Measurements from ENCODE around the gene MTX1.
"Not testable (repeated sequence)": the region's sequence is repeated elsewhere in the genome, so short reads cannot be mapped to it uniquely, and the experiment has no call there.

Gene MTX1

GRCh38 chr1:155212051-155212440 lies 3.6 kb downstream of the MTX1 start:
- not testable (repeated sequence) for H3K4me3 ChIP-seq (ENCODE audit: low read length, poor library complexity, severe bottlenecking); H3K9ac ChIP-seq (ENCODE audit: low read depth, low read length, poor library complexity, severe bottlenecking); H3K9me2 ChIP-seq (replicated peaks; ENCODE audit: low read depth, low read length); H3K36me3 ChIP-seq (ENCODE audit: insufficient read depth, low read length); H3K4me2 ChIP-seq (ENCODE audit: low read depth, low read length, poor library complexity, severe bottlenecking); H2AFZ ChIP-seq (ENCODE audit: low read length); H3K27me3 ChIP-seq (ENCODE audit: insufficient read depth, low read length, poor library complexity, severe bottlenecking); H3F3A ChIP-seq (ENCODE audit: low read depth); H4K20me1 ChIP-seq (ENCODE audit: insufficient read depth, low read length, poor library complexity, severe bottlenecking); H3K9me3 ChIP-seq (ENCODE audit: insufficient read depth, low read depth, low read length)
- peaks cover 26% of the 10 kb centered on the region for H3K4me1 ChIP-seq (ENCODE audit: insufficient read depth, low read length, poor library complexity, severe bottlenecking)
- H3K79me2 ChIP-seq (ENCODE audit: insufficient read depth, low read length) = peaks cover 16% of the 10 kb centered on the region

GRCh38 chr1:155214702-155215101 lies 6.2 kb downstream of the MTX1 start:
- peaks cover 20% of the 10 kb centered on the region for H3K4me1 ChIP-seq (ENCODE audit: insufficient read depth, low read length, poor library complexity, severe bottlenecking)
- H3K4me2 ChIP-seq (ENCODE audit: low read depth, low read length, poor library complexity, severe bottlenecking); H3K9me2 ChIP-seq (replicated peaks; ENCODE audit: low read depth, low read length); H3K36me3 ChIP-seq (ENCODE audit: insufficient read depth, low read length); H3F3A ChIP-seq (ENCODE audit: low read depth); H4K20me1 ChIP-seq (ENCODE audit: insufficient read depth, low read length, poor library complexity, severe bottlenecking); H3K4me3 ChIP-seq (ENCODE audit: low read length, poor library complexity, severe bottlenecking); H2AFZ ChIP-seq (ENCODE audit: low read length); H3K79me2 ChIP-seq (ENCODE audit: insufficient read depth, low read length); H3K27me3 ChIP-seq (ENCODE audit: insufficient read depth, low read length, poor library complexity, severe bottlenecking); H3K9ac ChIP-seq (ENCODE audit: low read depth, low read length, poor library complexity, severe bottlenecking); H3K9me3 ChIP-seq (ENCODE audit: insufficient read depth, low read depth, low read length): not testable (repeated sequence)

- Histone ChIP-seq H2AFZ (ENCODE audit: low read length) (peak overlapping the region; percentile 80), H3K4me2 (ENCODE audit: low read depth, low read length, poor library complexity, severe bottlenecking) (peak overlapping the region; percentile 75), H3K36me3 (ENCODE audit: insufficient read depth, low read length) (no peaks in the 10 kb centered on the region)
These were observed 10.5 kb downstream of the MTX1 start for GRCh38 chr1:155218854-155219591.

GRCh38 chr1:155219592-155220031 lies 11.1 kb downstream of the MTX1 start:
- Histone ChIP-seq H3K79me2 (ENCODE audit: insufficient read depth, low read length) (peaks cover 8% of the 10 kb centered on the region; the same call in 1 of the 2 replicates), H3K9me3 (ENCODE audit: insufficient read depth, low read depth, low read length) (no peaks in the 10 kb centered on the region), H3K9me2 (replicated peaks; ENCODE audit: low read depth, low read length) (no peaks in the 10 kb centered on the region), H3K9ac (ENCODE audit: low read depth, low read length, poor library complexity, severe bottlenecking) (peak overlapping the region; percentile 52), H3K4me1 (ENCODE audit: insufficient read depth, low read length, poor library complexity, severe bottlenecking) (peaks cover 15% of the 10 kb centered on the region), H4K20me1 (ENCODE audit: insufficient read depth, low read length, poor library complexity, severe bottlenecking) (no peaks in the 10 kb centered on the region), H3F3A (ENCODE audit: low read depth) (no peaks in the 10 kb centered on the region), H3K27me3 (ENCODE audit: insufficient read depth, low read length, poor library complexity, severe bottlenecking) (no peaks in the 10 kb centered on the region), H3K36me3 (ENCODE audit: insufficient read depth, low read length) (no peaks in the 10 kb centered on the region), H3K4me2 (ENCODE audit: low read depth, low read length, poor library complexity, severe bottlenecking) (peak overlapping the region; percentile 75), H3K4me3 (ENCODE audit: low read length, poor library complexity, severe bottlenecking) (peak overlapping the region; percentile 54), H2AFZ (ENCODE audit: low read length) (peak overlapping the region; percentile 80)
- TF ChIP-seq CTCF (conservative IDR thresholded peaks at IDR 0.05; ENCODE audit: low read length) = no peak
- TF ChIP-seq EZH2phosphoT487 (IDR thresholded peaks at IDR 0.05; ENCODE audit: borderline replicate concordance) = no peak

More at GRCh38 chr1:155218854-155219591, 10.5 kb downstream of the MTX1 start:
- H3K9me2 ChIP-seq (replicated peaks; ENCODE audit: low read depth, low read length) = no peaks in the 10 kb centered on the region
- peaks cover 4% of the 10 kb centered on the region; the same call in 1 of the 2 replicates for H3K79me2 ChIP-seq (ENCODE audit: insufficient read depth, low read length)
- H3K27me3 ChIP-seq (ENCODE audit: insufficient read depth, low read length, poor library complexity, severe bottlenecking) = no peaks in the 10 kb centered on the region
- H3K9ac ChIP-seq (ENCODE audit: low read depth, low read length, poor library complexity, severe bottlenecking) = peak overlapping the region; percentile 52
- H3K9me3 ChIP-seq (ENCODE audit: insufficient read depth, low read depth, low read length) = no peaks in the 10 kb centered on the region
- peak overlapping the region; percentile 54 for H3K4me3 ChIP-seq (ENCODE audit: low read length, poor library complexity, severe bottlenecking)
- H4K20me1 ChIP-seq (ENCODE audit: insufficient read depth, low read length, poor library complexity, severe bottlenecking) = no peaks in the 10 kb centered on the region
- H3K4me1 ChIP-seq (ENCODE audit: insufficient read depth, low read length, poor library complexity, severe bottlenecking) = peaks cover 15% of the 10 kb centered on the region
- no peaks in the 10 kb centered on the region for H3F3A ChIP-seq (ENCODE audit: low read depth)
- no peak for TF ChIP-seq EZH2phosphoT487 (IDR thresholded peaks at IDR 0.05; ENCODE audit: borderline replicate concordance)
- TF ChIP-seq CTCF (conservative IDR thresholded peaks at IDR 0.05; ENCODE audit: low read length) = no peak

GRCh38 chr1:155220211-155220965 lies 11.9 kb downstream of the MTX1 start:
- Histone ChIP-seq H3K4me1 (ENCODE audit: insufficient read depth, low read length, poor library complexity, severe bottlenecking) (peaks cover 17% of the 10 kb centered on the region), H2AFZ (ENCODE audit: low read length) (0 out of 2 replicates have a peak overlapping the region, but pooled peaks have one; percentile 80), H3K79me2 (ENCODE audit: insufficient read depth, low read length) (peaks cover 15% of the 10 kb centered on the region)

More at GRCh38 chr1:155220211-155220965, 11.9 kb downstream of the MTX1 start:
- peak overlapping the region; percentile 75 for H3K4me2 ChIP-seq (ENCODE audit: low read depth, low read length, poor library complexity, severe bottlenecking)
- H4K20me1 ChIP-seq (ENCODE audit: insufficient read depth, low read length, poor library complexity, severe bottlenecking); H3K9me2 ChIP-seq (replicated peaks; ENCODE audit: low read depth, low read length); H3K9me3 ChIP-seq (ENCODE audit: insufficient read depth, low read depth, low read length); H3K4me3 ChIP-seq (ENCODE audit: low read length, poor library complexity, severe bottlenecking); H3K9ac ChIP-seq (ENCODE audit: low read depth, low read length, poor library complexity, severe bottlenecking); H3K36me3 ChIP-seq (ENCODE audit: insufficient read depth, low read length); H3K27me3 ChIP-seq (ENCODE audit: insufficient read depth, low read length, poor library complexity, severe bottlenecking); H3F3A ChIP-seq (ENCODE audit: low read depth): not testable (repeated sequence)
